CD4-positive, alpha-beta T cell treated with Interferon gamma for 1 hour (primary cell): ENCODE data around the gene OPN5.
A peak's percentile ranks its signal among the peaks of the same experiment; 100 is the strongest.
"Not testable (repeated sequence)": the region's sequence is repeated elsewhere in the genome, so short reads cannot be mapped to it uniquely, and the experiment has no call there.

Experiments used
- DNase-seq: peaks from one replicate; pipeline ENCODE4 v3.0.0-alpha.2; 2020

The OPN5 gene

DNA sequence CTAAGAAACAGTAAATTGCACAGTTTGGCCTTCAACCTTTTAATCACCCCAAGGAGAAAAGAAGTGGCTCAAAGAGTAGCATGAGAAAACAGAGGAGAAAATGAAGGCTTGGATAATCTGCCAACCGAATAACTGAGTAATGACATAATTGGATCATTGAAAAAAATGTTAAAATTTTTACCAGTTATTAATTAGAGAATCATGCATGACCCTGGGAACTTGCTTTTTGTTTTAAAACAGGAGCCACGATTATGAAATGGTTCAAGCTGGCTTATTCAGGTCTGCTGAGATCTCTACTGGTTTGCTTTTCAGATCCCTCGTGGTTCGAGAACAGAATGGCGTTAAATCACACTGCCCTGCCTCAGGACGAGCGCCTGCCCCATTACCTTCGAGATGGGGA is at the start of gene OPN5:
OPN5 (plus strand) TSS at position 301 of the 400 bp plus-strand sequence; CDS start at position 336, 35 bp downstream.
- DNase-seq = no peak

DNA sequence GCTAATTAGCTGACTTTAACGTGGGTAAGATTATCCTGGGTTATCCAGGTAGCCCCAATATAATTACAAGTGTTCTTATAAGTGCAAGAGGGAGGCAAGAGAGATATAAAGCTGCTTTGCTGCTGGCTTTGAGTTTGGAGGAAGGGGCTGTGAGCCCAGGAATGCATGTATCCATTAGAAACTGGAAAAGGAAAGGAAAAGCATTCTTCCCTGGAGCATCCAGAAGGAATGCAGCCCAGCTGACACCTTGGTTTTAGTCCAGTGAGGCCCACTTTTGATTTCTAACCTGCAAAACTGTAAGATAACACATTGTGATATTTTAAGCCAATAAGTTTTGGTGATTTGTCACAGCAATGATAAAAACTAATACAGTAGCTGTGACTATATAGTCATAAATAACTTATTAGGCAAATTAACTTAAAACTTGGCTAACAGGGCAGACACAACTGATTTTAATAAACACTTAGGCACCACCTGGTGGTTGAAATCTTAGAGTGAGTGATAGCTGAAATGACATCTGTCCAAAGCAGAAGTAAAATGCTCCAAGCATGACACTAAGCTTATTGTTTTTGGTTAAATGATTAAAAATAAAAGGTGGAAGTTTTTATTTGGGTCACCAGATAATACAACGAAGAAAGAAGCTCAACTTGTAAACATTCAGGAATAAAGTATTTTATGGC is 47.8 kb upstream of the OPN5 start:
- no peak for DNase-seq

- DNase-seq = no peak
These were observed 46.9 kb upstream of the OPN5 start for GRCh38 chr6:47734831-47735481.

DNA sequence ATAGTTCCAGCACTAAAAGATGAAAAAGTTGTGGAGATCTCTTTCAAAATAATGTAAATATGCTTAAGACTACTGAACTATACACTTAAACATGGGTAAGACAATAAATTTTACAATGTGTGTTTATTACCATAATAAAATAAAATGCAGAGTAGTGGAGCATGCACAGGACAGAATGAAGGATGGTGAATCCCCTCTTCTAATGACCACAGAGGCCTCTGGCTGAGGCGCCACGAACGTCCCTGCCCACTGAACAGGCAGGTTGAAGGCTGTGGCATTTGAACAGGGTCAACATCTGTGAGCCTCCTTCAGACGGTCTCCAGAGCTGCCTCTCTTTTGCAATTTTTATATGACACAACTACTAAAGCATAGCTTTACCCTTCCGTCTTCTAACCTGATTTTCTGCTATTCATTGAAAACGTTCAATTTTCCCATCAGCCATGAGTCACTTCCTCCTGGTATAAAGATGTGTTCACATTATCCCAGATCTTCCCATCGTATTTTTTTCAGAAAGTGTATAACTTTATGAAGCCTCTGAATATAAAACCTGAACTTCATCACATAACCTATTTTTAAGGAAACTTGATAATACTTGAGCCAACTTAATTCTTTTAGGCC is 45.6 kb upstream of the OPN5 start:
- DNase-seq = no peak

- no peak for DNase-seq
These were observed 44.4 kb upstream of the OPN5 start for GRCh38 chr6:47737406-47737805.

GRCh38 chr6:47740714-47741113 is 41.1 kb upstream of the OPN5 start:
- DNase-seq = no peak

DNA sequence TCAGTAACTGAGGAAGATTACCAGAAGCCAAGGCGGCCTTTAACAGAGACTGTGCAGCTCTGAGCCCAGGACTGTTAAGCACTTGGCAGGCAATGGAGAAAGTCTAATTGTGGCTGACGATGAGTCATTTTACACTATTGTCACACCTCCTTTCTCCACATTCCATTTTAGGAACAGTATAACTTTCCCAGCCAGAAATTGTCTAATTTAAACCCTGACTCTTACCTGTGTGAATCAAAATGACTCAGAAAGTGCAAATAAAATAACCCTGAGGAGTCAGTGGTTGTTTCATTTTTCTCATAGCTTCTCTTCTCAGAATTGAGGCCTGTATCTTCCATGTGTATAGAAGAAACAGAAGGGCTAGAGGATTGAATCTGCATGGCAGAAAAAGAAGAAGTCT is 40.0 kb upstream of the OPN5 start:
- DNase-seq = no peak

DNA sequence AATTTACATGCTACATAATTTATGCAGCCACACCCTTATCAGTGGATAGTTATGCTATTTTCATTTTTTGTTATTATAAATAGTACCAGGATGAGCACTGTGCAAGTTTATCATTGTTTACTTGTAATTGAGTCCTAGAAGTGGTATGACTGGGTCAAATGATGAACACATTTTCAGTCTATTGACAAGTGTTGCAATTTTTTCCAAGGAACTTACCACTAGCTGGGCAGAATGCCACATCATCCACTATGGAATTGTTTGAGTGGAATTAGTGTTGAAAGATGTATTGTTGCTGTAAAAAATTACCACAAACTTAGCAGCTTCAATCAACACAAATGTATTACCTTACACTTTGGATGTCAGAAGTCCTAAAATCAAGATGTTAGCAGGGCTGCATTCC is 38.1 kb upstream of the OPN5 start:
- DNase-seq = no peak

DNA sequence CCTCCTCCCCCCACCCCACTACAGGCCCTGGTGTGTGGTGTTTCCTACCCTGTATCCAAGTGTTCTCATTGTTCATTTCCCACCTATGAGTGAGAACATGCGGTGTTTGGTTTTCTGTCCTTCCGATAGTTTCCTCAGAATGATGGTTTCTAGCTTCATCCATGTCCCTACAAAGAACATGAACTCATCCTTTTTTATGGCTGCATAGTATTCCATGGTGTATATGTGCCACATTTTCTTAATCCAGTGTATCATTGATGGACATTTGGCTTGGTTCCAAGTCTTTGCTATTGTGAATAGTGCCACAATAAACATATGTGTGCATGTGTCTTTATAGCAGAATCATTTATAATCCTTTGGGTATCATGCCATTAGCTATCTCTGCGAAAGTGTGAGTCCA is 36.6 kb upstream of the OPN5 start:
- not testable (repeated sequence) for DNase-seq

- DNase-seq = no peak
These were observed 32.1 kb upstream of the OPN5 start for GRCh38 chr6:47749757-47750156.

- DNase-seq = no peak
These were observed 29.0 kb upstream of the OPN5 start for GRCh38 chr6:47752801-47753200.

GRCh38 chr6:47759364-47759763 is 22.5 kb upstream of the OPN5 start:
- no peak for DNase-seq

DNA sequence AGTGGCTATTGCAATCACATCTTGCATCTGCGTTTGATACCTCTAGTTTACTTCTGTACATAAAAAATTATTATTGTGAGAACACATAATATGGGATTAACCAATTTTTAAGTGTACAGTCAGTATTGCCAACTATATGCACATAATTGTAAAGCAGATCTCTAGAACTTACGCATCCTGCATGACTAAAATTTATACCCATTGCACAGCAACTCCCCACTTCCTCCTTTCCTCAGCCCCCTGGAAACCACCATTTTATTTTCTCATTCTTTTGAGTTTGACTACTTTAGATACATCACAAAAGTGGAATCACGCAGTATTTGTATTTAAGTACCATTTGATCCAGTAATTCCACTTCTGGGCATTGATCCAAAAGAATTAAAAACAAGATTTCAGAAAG is 19.3 kb upstream of the OPN5 start:
- DNase-seq = no peak

- no peak for DNase-seq
These were observed 15.4 kb upstream of the OPN5 start for GRCh38 chr6:47766445-47766844.

- DNase-seq = no peak
These were observed 14.7 kb upstream of the OPN5 start for GRCh38 chr6:47767102-47767501.

DNA sequence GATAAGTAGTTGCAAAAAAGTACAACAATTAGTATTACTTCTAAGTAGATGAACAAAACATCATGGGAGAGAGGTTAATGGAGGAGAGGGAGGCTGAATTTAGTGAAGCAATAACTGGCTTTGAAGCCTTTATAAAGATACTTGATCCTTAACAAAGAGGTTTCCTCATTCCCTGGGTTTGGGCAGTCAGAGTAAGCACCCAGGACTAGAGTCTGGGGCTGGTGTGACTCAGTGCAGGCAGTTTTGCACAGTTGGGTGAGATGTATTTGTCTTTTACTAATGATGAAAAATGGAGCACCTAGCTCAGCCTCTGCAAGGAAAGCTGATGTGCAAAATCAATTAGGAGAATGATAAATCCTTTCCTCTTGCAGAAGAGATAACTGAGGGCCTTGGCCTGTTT is 11.8 kb upstream of the OPN5 start:
- no peak for DNase-seq

GRCh38 chr6:47772359-47772758 is 9.5 kb upstream of the OPN5 start:
- DNase-seq = no peak

- DNase-seq = no peak
These were observed 8.8 kb upstream of the OPN5 start for GRCh38 chr6:47773005-47773404.

DNA sequence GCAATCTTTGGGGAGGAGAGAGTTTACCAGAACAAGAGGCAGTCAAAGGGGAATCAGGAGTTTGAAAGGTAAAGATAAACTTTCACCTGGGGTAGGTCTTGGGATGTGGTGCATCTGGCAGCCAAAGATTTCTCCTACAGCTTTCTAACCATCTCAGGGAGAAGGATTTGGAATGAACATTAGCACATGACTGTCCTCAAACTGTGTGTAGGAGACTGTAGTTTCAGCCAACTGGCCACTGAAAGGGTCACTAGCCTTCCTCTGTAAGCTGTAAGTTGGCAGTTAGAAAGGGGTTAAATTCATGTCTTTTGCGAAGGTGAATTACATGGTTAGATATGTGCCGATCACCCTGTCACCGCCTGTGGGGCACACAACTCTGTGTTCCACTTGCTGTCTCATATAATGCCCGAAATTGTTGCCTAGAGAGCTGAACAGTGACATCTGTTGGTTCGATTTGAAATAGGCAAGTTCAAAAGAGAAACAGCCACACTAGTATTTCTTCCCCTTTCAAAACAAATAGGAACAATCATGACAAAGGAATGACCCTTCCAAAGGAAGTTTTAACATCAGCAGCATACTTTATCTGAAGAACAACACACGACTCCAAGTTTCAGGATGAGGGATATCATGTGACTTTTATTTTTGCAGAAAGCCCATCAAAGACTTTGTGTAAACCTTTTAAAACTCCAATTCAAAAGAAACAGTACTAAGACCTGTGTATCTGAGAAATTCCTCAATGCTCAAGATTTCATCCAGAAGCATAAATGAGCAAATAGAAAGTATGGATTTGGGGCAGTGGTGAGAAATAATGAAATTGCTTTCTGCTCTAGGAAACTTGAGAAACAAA is 1.1 kb upstream of the OPN5 start:
- DNase-seq = peak; percentile 18

- DNase-seq = no peak
These were observed 3.4 kb downstream of the OPN5 start for GRCh38 chr6:47785182-47785581.

DNA sequence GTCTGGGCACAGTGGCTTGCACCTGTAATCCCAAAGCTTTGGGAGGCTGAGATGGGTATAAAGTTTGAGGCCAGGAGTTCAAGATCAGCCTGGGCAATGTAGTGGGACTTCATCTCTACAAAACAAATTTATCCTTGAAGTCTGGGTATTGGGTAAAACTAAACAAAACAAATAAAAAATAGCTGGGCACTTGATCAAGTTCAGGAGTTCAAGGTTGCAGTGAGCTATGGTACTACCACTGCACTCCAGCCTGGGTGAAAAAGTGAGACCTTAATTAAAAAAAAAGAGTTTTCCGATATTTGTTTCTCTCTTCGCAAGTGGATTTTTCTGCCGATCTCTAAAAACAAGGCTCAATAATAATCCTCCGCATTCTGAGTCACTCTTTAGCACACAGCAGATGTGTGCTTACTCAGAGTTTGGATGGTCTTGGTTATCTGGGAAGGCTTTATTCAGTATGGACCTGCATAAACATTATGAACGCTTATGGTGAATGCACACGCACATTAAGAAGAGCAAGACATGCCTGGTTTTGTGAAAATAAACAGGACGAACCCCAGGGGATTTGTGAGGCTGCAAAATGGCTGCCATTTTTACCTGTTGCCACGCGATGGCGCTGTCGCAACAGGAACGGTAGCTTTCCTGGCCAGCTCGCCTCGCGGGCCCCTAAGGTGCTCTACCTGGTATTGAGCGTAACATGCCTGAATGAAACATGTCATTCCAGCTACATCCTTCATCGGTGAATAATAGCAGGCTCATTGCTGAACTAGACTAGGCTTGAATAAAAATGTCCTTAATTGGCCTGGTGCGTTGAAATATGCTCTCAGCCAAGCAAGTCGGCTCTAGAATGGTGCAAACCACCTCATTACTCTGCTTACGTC is 6.0 kb downstream of the OPN5 start:
- DNase-seq = peak; percentile 25

DNA sequence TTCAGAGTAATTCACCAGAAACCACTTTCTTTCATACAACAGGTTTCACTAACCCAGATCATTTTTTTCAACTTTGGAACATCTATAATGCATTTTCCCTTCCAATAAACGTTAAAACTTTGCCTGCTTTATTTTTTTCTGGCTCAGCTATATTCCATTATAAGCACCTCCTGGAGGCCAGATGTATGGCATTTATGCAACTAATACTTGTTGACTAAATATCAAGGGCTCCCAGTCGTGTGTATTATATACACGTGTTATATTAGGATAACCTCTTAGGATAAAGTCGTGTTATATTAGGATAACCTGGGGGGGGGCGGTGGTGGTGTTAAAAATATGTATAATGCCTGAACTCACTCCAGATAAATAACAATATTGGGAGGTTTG is 6.7 kb downstream of the OPN5 start:
- DNase-seq = no peak

- no peak for DNase-seq
These were observed 7.7 kb downstream of the OPN5 start for GRCh38 chr6:47789553-47789952.
